DND-41 (cell line): ENCODE measurements around the gene BNC2.

ENCODE experiments used
- ATAC-seq: fragments of 200-7000 bp; cut with Tn5 transposase; 3 replicates; pipeline ENCODE4 v1.9.1; 2021; ENCODE audit warnings: low read depth; ENCODE audit not compliant: insufficient read depth
- DNase-seq: peaks from one replicate; pipeline ENCODE4 v3.0.0-alpha.2; 2020
- H2AFZ ChIP-seq: 2 replicates; pipeline ENCODE4 v1.6.0; 2012; ENCODE audit warnings: low read depth, low read length
- H3K27ac ChIP-seq: 2 replicates; pipeline ENCODE4 v1.5.1; 2012; ENCODE audit warnings: low read length, inconsistent platforms
- H3K27me3 ChIP-seq: fragments of 200-600 bp; sonication (generic); 2 replicates; pipeline ENCODE4 v1.6.0; 2012; ENCODE audit warnings: low read length, mild to moderate bottlenecking, inconsistent platforms; ENCODE audit not compliant: insufficient read depth, poor library complexity
- H3K36me3 ChIP-seq: 2 replicates; pipeline ENCODE4 v1.5.1; 2012; ENCODE audit warnings: low read length, inconsistent platforms; ENCODE audit not compliant: insufficient read depth
- H3K4me1 ChIP-seq: 2 replicates; pipeline ENCODE4 v1.5.1; 2012; ENCODE audit warnings: mild to moderate bottlenecking, low read length; ENCODE audit not compliant: insufficient read depth
- H3K4me2 ChIP-seq: 2 replicates; pipeline ENCODE4 v1.6.0; 2012; ENCODE audit warnings: mild to moderate bottlenecking, moderate library complexity, low read length, inconsistent platforms; ENCODE audit not compliant: insufficient read depth
- H3K4me3 ChIP-seq, 2 experiments: fragments of 200-600 bp in 1 of 2; shearing (Covaris generic) in 1 of 2; 2 replicates each; pipeline ENCODE4 v1.5.1; 2012 to 2016; ENCODE audit warnings: inconsistent platforms in 2 of 2, low read length in 2 of 2, mild to moderate bottlenecking in 2 of 2, low read depth in 1 of 2, moderate library complexity in 1 of 2
- H3K79me2 ChIP-seq: 2 replicates; pipeline ENCODE4 v1.6.0; 2012; ENCODE audit warnings: low read length, inconsistent platforms; ENCODE audit not compliant: insufficient read depth
- H3K9ac ChIP-seq: 2 replicates; pipeline ENCODE4 v1.6.0; 2012; ENCODE audit warnings: low read depth, mild to moderate bottlenecking, inconsistent platforms, low read length, moderate library complexity
- H3K9me3 ChIP-seq: 2 replicates; pipeline ENCODE4 v1.5.1; 2012; ENCODE audit warnings: low read length, moderate library complexity, mild to moderate bottlenecking, inconsistent platforms; ENCODE audit not compliant: insufficient read depth, severe bottlenecking
- H4K20me1 ChIP-seq: 2 replicates; pipeline ENCODE4 v1.6.0; 2012; ENCODE audit warnings: low read length; ENCODE audit not compliant: insufficient read depth
- EZH2 ChIP-seq: IDR thresholded peaks from 3 replicates; pipeline ENCODE4 v1.6.1; 2012; ENCODE audit warnings: borderline replicate concordance, low read depth, mild to moderate bottlenecking, moderate library complexity, low read length, inconsistent platforms; ENCODE audit not compliant: severe bottlenecking
- TF ChIP-seq, protein P1 (sequence below): IDR thresholded peaks from 2 replicates; pipeline ENCODE4 v1.5.1; 2012; ENCODE audit warnings: borderline replicate concordance, low read length, moderate library complexity, mild to moderate bottlenecking; ENCODE audit not compliant: poor library complexity, severe bottlenecking; ENCODE audit errors: extremely low read depth

The BNC2 gene

DNA sequence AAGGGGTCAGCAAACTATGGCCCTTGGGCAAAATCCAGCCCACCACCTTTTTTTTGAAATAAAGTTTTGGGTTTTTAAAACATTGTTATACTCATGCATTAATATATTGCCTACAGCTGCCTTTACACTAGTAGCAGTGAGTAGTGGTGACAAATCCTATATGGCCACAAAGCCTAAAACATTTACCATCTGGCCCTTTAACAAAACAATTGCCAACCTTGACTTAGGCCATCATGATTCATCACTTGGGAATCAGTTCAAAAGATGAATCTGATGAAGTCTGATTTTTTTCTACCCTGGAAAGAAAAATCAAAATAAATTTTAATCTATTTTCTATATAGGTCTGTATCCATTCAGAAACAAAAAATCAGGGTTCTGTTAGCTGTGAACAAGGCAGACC is 484.9 kb downstream of the BNC2 start:
- H3K9ac ChIP-seq = no peak overlapping the region
- no peaks in the 10 kb centered on the region for H3K27me3 ChIP-seq
- no peak for TF ChIP-seq EZH2
- TF ChIP-seq, protein P1, sequence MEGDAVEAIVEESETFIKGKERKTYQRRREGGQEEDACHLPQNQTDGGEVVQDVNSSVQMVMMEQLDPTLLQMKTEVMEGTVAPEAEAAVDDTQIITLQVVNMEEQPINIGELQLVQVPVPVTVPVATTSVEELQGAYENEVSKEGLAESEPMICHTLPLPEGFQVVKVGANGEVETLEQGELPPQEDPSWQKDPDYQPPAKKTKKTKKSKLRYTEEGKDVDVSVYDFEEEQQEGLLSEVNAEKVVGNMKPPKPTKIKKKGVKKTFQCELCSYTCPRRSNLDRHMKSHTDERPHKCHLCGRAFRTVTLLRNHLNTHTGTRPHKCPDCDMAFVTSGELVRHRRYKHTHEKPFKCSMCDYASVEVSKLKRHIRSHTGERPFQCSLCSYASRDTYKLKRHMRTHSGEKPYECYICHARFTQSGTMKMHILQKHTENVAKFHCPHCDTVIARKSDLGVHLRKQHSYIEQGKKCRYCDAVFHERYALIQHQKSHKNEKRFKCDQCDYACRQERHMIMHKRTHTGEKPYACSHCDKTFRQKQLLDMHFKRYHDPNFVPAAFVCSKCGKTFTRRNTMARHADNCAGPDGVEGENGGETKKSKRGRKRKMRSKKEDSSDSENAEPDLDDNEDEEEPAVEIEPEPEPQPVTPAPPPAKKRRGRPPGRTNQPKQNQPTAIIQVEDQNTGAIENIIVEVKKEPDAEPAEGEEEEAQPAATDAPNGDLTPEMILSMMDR = no peak
- DNase-seq (no peak), ATAC-seq (no peak)
- no peaks in the 10 kb centered on the region for H3K36me3 ChIP-seq
- H3K4me1 ChIP-seq = peaks cover 3% of the 10 kb centered on the region; the same call in 1 of the 2 replicates
- no peaks in the 10 kb centered on the region for H3K79me2 ChIP-seq
- H3K27ac ChIP-seq = no peak overlapping the region
- no peak overlapping the region for H3K4me2 ChIP-seq
- H2AFZ ChIP-seq = no peak overlapping the region
- H3K9me3 ChIP-seq = no peaks in the 10 kb centered on the region
- H4K20me1 ChIP-seq = no peaks in the 10 kb centered on the region
- no peak overlapping the region for H3K4me3 ChIP-seq

- no peak overlapping the region for H3K4me2 ChIP-seq
- DNase-seq (no peak), ATAC-seq (no peak)
- H3K27ac ChIP-seq = no peak overlapping the region
- no peaks in the 10 kb centered on the region for H3K79me2 ChIP-seq
- no peak overlapping the region for H3K9ac ChIP-seq
- no peaks in the 10 kb centered on the region for H3K36me3 ChIP-seq
- no peak overlapping the region for H2AFZ ChIP-seq
- peaks cover 3% of the 10 kb centered on the region; the same call in 1 of the 2 replicates for H3K4me1 ChIP-seq
- H3K9me3 ChIP-seq = no peaks in the 10 kb centered on the region
- H3K27me3 ChIP-seq = no peaks in the 10 kb centered on the region
- no peaks in the 10 kb centered on the region for H4K20me1 ChIP-seq
- no peak for TF ChIP-seq EZH2
- TF ChIP-seq, protein P1 = no peak
- no peak overlapping the region for H3K4me3 ChIP-seq
Observed at GRCh38 chr9:16384993-16385392, 485.5 kb downstream of the BNC2 start.

DNA sequence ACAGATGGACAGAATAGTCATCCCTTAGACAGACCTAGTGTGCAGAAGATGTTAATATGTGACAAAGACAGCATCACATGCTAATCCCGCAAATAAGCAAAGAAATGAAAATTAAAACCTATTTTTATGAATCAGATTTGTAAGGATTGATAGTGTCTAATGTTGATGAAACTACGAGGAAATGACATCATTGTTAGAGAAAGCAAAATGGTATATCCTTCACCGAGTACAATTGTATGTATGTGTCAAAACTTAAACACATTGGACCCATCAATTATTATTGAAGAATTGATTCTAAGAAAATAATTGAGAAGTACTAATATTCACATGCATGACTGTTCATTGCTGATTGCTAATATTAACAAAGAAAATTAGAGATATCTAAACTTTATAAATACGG is 493.2 kb downstream of the BNC2 start:
- Histone ChIP-seq H3K36me3 (no peaks in the 10 kb centered on the region), H3K27ac (no peak overlapping the region), H3K4me2 (no peak overlapping the region), H3K4me1 (peaks cover 3% of the 10 kb centered on the region; the same call in 1 of the 2 replicates), H3K4me3 (no peak overlapping the region), H3K9me3 (no peaks in the 10 kb centered on the region), H3K79me2 (no peaks in the 10 kb centered on the region), H3K27me3 (no peaks in the 10 kb centered on the region), H4K20me1 (no peaks in the 10 kb centered on the region), H2AFZ (no peak overlapping the region), H3K9ac (no peak overlapping the region)
- no peak for TF ChIP-seq EZH2
- TF ChIP-seq, protein P1 = no peak
- ATAC-seq (no peak), DNase-seq (no peak)

DNA sequence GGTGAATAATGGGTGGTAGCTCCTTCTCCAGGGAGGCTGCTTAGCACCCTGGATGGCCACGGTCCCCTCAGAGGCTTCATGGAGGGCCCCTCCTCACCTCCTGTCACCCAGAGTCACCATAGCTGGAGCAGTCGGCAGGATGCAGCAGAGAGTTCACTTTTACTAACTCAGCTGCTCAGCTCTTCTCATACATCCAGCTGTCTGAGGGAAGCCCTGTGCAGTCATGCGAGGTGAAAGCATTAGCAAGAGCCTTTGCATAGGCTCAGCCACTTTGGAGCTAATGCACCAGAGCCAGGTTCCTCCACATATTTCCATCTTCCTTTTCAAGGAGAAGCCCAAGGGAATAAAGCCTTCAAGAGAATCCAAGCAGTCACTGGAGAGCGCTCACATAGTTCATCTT is 499.2 kb downstream of the BNC2 start:
- Histone ChIP-seq H3K9ac (no peak overlapping the region), H3K4me3 (no peak overlapping the region), H3K4me1 (no peaks in the 10 kb centered on the region), H3K27ac (no peak overlapping the region), H3K36me3 (no peaks in the 10 kb centered on the region), H4K20me1 (no peaks in the 10 kb centered on the region), H2AFZ (no peak overlapping the region), H3K9me3 (no peaks in the 10 kb centered on the region), H3K27me3 (no peaks in the 10 kb centered on the region), H3K79me2 (no peaks in the 10 kb centered on the region), H3K4me2 (no peak overlapping the region)
- DNase-seq (no peak), ATAC-seq (no peak)
- TF ChIP-seq EZH2 = no peak
- TF ChIP-seq, protein P1 = no peak
